ENCODE measurements around the gene TRMT11. TPM values are rescaled to one million over a fixed set of nuclear protein-coding genes. Genes with fewer than 3 reads are reported as not detected.

The TRMT11 gene
- total and polyA plus RNA-seq, 9 of the 15 experiments (the other 6 are each of a cell fraction or from before 2014, with no cell fraction given): 38.8 to 88.0 (median 59.8) TPM

GRCh38 chr6:125948455-125948854 lies 37.9 kb upstream of the TRMT11 start (continued):
- TF ChIP-seq MGA (IDR thresholded peaks at IDR 0.05): peak; percentile 46; the same call in 1 of the 2 replicates
- TF ChIP-seq SMARCE1 (IDR thresholded peaks at IDR 0.05): peak; percentile 51; the same call in 1 of the 2 replicates
- TF ChIP-seq MTA1 (IDR thresholded peaks at IDR 0.05; ENCODE audit: borderline replicate concordance): 0 out of 2 replicates have a peak, but pooled peaks have one; percentile 48
- no peak for TF ChIP-seq WHSC1 (IDR thresholded peaks at IDR 0.05; ENCODE audit: low read length)
- TF ChIP-seq EP400 (IDR thresholded peaks at IDR 0.05): peak; percentile 21; the same call in 1 of the 2 replicates
- no peak for TF ChIP-seq NR2C2 (CRISPR knock-in tag; IDR thresholded peaks at IDR 0.05)
- peak; percentile 71 for TF ChIP-seq NR2C2 (tag; IDR thresholded peaks at IDR 0.05)

All from K562 (cell line).